H1 (cell line): Measurements from ENCODE around the gene PDZD11. TPM values are rescaled to one million over a fixed set of nuclear protein-coding genes. Genes with fewer than 3 reads are reported as not detected.

Experiments used
- BRCA1 ChIP-seq: IDR thresholded peaks from 2 replicates; pipeline ENCODE4 v1.6.1; 2012; ENCODE audit warnings: low read depth, low read length, improper control_type of control experiment
- JUND ChIP-seq: IDR thresholded peaks from 2 replicates; pipeline ENCODE4 v1.6.1; 2011; ENCODE audit warnings: mild to moderate bottlenecking, improper control_type of control experiment, low read length
- KDM4A ChIP-seq: IDR thresholded peaks from one replicate; pipeline ENCODE4 v1.7.1; 2012; ENCODE audit warnings: low read depth, mild to moderate bottlenecking, moderate library complexity, low read length, inconsistent platforms; ENCODE audit not compliant: severe bottlenecking
- SP1 ChIP-seq: IDR thresholded peaks from 2 replicates; pipeline ENCODE4 v1.6.1; 2011; ENCODE audit warnings: low read depth, low read length
- SP2 ChIP-seq: IDR thresholded peaks from 2 replicates; pipeline ENCODE4 v1.6.1; 2012; ENCODE audit warnings: mild to moderate bottlenecking, low read length, inconsistent platforms
- polyA plus RNA-seq, 7 experiments: library from polyadenylated mRNA; depleted of rRNA in 3 of 7; stranded (reverse) in 5 of 7; unstranded in 2 of 7; fragments of >200 nt in 5 of 7; fragments of 200-250 nt in 2 of 7; gene quantifications; 1 replicate in 5 of 7; 2 replicates in 1 of 7; 4 replicates in 1 of 7; pipeline versions ENCODE4 v1.2.1 to v1.2.3, GENCODE V29; 2011 to 2013; ENCODE audit warnings: missing spikeins in 2 of 7, mixed read lengths in 2 of 7
- total RNA-seq: library from RNA; stranded (reverse); fragmentation: NEBNext Ultra II Directional; extraction: Animal tissue kit (Norgen Biotek cat#: 25700); gene quantifications from 2 replicates; pipeline ENCODE4 v1.2.1, GENCODE V29; 2021
- TF ChIP-seq, protein P1 (sequence below): IDR thresholded peaks from 2 replicates; pipeline ENCODE4 v1.6.1; 2011; ENCODE audit warnings: low read depth, mild to moderate bottlenecking, low read length; ENCODE audit not compliant: insufficient read depth
- TF ChIP-seq, protein P2 (sequence below): IDR thresholded peaks from 2 replicates; pipeline ENCODE4 v1.6.1; 2012; ENCODE audit warnings: low read length, inconsistent platforms

PDZD11 gene
- total and polyA plus RNA-seq, 2 of the 8 experiments (the other 6 are each of a cell fraction or from before 2014, with no cell fraction given) = 31.5 to 55.9 TPM

DNA sequence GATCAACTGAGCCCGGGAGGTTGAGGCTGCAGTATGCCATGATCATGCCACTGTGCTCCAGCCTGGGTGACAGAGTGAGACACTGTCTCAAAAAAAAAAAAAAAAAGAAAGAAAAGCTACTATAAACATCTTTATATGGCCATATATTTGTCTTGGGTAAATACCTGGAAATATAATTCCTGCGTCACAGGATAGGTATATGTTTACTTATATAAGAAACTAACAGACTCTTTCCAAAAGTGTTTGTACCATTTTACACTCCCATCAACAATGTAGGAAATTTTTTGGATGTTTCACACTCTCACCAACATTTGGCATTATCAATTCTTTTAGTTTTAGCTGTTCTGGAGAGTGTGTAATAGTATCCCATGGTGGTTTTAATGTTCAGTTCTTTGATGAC is 42.5 kb downstream of the PDZD11 start (continued):
- TF ChIP-seq, protein P1, sequence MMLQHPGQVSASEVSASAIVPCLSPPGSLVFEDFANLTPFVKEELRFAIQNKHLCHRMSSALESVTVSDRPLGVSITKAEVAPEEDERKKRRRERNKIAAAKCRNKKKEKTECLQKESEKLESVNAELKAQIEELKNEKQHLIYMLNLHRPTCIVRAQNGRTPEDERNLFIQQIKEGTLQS = no peak
- TF ChIP-seq JUND = no peak
- no peak for TF ChIP-seq KDM4A
- TF ChIP-seq SP2 = no peak
- no peak for TF ChIP-seq SP1
- TF ChIP-seq, protein P2, sequence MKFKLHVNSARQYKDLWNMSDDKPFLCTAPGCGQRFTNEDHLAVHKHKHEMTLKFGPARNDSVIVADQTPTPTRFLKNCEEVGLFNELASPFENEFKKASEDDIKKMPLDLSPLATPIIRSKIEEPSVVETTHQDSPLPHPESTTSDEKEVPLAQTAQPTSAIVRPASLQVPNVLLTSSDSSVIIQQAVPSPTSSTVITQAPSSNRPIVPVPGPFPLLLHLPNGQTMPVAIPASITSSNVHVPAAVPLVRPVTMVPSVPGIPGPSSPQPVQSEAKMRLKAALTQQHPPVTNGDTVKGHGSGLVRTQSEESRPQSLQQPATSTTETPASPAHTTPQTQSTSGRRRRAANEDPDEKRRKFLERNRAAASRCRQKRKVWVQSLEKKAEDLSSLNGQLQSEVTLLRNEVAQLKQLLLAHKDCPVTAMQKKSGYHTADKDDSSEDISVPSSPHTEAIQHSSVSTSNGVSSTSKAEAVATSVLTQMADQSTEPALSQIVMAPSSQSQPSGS = no peak
- no peak for TF ChIP-seq BRCA1
- TF ChIP-seq, all 59 proteins: peak for 0
